ENCODE data around the gene EYA3.

EYA3 gene

DNA sequence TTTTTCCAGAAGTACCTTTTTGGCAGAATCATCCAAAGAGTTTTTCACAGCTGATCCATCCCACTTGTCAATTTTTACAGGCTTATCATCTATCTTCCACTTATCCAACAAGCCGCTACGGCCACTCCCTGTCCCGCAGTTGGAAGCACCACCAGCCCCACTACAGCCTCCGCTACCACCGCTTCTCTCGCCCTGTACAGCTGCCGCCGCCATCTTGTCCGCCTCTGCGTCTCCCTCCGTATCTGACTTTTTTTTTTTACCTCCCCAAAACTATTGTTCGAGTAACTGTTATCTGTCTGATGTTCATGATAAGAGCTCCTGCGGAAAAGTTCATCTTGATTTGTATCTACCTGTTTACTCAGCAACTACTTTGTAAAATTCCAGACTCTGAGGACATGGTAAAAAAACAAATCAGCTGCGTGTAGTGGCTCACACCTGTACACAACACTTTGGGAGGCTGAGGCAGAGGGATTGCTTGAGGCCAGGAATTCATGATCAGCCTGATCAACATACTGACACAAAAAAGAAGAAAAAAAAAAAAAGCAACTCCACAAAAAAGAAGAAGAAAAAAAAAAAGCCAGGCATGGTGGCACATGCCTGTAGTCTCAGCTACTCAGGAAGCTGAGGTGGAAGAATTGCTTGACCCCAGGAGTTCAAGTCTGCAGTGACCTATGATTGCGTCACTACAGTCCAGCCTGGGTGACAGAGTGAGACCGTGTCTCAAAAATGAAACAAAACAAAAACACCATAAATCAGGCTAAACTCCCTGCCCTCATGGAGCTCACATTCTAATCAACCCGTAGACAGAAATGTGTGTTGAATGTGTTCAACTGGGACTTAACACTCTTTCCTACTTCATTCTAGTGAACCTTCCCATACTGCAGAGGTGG is 8.0 kb upstream of the EYA3 start:
- Histone ChIP-seq H3K23ac (ENCODE audit: low read length) (no peak overlapping the region), H3K4me1 (ENCODE audit: control insufficient read depth, low read depth, low read length) (no peaks in the 10 kb centered on the region), H3K36me3 (ENCODE audit: control insufficient read depth, insufficient read depth, low read length) (no peaks in the 10 kb centered on the region), H2AK5ac (ENCODE audit: low read length) (no peak overlapping the region), H3K79me2 (ENCODE audit: control insufficient read depth, insufficient read depth, low read length) (no peaks in the 10 kb centered on the region), H4K5ac (ENCODE audit: low read length) (no peak overlapping the region), H2BK120ac (ENCODE audit: low read depth, low read length) (no peak overlapping the region), H4K8ac (ENCODE audit: low read depth, low read length) (no peak overlapping the region), H2BK15ac (replicated peaks; ENCODE audit: low read depth) (no peak overlapping the region), H3K27me3 (ENCODE audit: insufficient read depth, low read length, poor library complexity) (no peaks in the 10 kb centered on the region), H3K9ac (ENCODE audit: low read length) (no peak overlapping the region), H3K4me2 (ENCODE audit: low read length) (no peak overlapping the region), H3K4me3 (ENCODE audit: low read length) (no peak overlapping the region), H3K4ac (ENCODE audit: low read depth, low read length) (no peak overlapping the region), H2BK5ac (ENCODE audit: low read length) (no peak overlapping the region), H3K79me1 (ENCODE audit: low read length) (no peaks in the 10 kb centered on the region), H3K18ac (ENCODE audit: low read length) (no peak overlapping the region), H3K27ac (ENCODE audit: low read depth, low read length) (no peak overlapping the region), H3K56ac (ENCODE audit: low read length) (no peak overlapping the region)
- no peak for DNase-seq
- WGBS (ENCODE audit: extremely low coverage, insufficient coverage, low lambda C conversion rate): no CpG with 5 or more reads among the region's 17 CpGs

DNA sequence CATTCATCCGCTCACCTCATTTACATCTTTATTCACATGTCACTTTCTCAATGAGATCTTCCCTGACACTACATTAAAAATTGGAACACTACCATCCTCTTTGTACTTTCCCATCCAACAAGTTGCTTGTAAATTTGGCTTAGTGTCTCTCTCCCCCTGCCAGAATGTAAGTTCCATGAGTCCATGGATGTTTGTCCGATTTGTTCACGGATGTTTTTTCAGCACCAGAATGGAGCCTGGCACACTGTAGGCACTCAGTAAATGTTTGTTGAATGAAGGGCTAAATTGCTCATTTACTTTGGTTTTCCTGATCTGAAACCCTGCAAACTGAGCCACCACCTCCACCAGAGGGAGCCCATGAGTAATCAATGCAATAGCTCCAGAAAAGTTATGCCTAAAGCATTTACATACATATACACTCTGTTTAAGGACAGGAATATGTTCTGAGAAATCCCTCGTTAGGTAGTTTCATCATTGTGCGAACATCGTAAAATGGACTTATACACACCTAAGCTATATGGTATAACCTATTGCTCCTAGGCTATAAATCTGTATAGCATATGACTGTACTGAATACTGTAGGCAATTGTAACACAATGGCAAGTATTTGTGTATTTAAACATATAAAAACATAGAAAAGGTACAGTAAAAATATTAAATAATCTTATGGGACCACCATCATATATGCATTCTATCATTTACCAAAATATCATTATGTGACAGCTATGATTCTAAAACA is 2.8 kb upstream of the EYA3 start:
- H3K4me2 ChIP-seq (ENCODE audit: low read length): no peak overlapping the region
- H3K27ac ChIP-seq (ENCODE audit: low read depth, low read length): no peak overlapping the region
- no peak overlapping the region for H4K5ac ChIP-seq (ENCODE audit: low read length)
- H3K18ac ChIP-seq (ENCODE audit: low read length): no peak overlapping the region
- no peaks in the 10 kb centered on the region for H3K36me3 ChIP-seq (ENCODE audit: control insufficient read depth, insufficient read depth, low read length)
- no peak overlapping the region for H3K4me3 ChIP-seq (ENCODE audit: low read length)
- H2BK15ac ChIP-seq (replicated peaks; ENCODE audit: low read depth): no peak overlapping the region
- H3K23ac ChIP-seq (ENCODE audit: low read length): no peak overlapping the region
- no peak overlapping the region for H2BK5ac ChIP-seq (ENCODE audit: low read length)
- H2BK120ac ChIP-seq (ENCODE audit: low read depth, low read length): no peak overlapping the region
- H3K56ac ChIP-seq (ENCODE audit: low read length): no peak overlapping the region
- WGBS (ENCODE audit: extremely low coverage, insufficient coverage, low lambda C conversion rate): 100% methylated on average over 1 of the region's 6 CpGs
- no peak overlapping the region for H3K4ac ChIP-seq (ENCODE audit: low read depth, low read length)
- peak; percentile 61 for DNase-seq
- peaks cover 6% of the 10 kb centered on the region for H3K79me1 ChIP-seq (ENCODE audit: low read length)
- H3K79me2 ChIP-seq (ENCODE audit: control insufficient read depth, insufficient read depth, low read length): peaks cover 11% of the 10 kb centered on the region
- no peaks in the 10 kb centered on the region for H3K27me3 ChIP-seq (ENCODE audit: insufficient read depth, low read length, poor library complexity)
- H3K4me1 ChIP-seq (ENCODE audit: control insufficient read depth, low read depth, low read length): no peaks in the 10 kb centered on the region
- no peak overlapping the region for H3K9ac ChIP-seq (ENCODE audit: low read length)
- H2AK5ac ChIP-seq (ENCODE audit: low read length): no peak overlapping the region
- no peak overlapping the region for H4K8ac ChIP-seq (ENCODE audit: low read depth, low read length)

DNA sequence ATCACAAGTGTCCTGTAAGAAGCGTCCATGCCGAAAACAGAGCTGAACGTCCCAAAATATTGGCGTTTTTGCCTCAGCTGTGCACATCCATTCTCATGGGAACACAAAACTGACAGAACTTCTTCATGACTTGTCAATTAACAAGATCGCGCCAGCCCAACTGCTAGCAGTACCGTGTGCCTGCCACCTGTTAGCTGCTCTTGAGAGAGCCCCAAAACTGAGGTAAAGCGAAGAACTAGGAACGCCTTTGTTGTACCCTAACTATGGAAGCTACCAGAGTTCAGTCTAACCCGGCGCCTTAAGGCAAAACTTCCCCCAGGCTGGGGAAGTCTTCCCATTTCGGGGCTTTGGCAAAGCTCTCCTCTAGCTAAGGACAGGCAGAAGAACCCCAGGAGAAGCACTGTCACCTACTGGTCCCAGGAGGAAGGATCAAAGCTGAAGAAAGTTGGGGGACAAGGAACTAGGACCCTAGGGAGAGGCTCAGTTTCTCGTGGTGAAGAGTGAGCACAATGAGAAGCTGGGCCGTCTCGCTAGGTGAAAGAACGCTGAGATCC is 719 bp downstream of the EYA3 start:
- peak overlapping the region; percentile 69 for H3K4me3 ChIP-seq (ENCODE audit: low read length)
- peak overlapping the region; percentile 76 for H3K4me2 ChIP-seq (ENCODE audit: low read length)
- no peak overlapping the region for H2AK5ac ChIP-seq (ENCODE audit: low read length)
- WGBS (ENCODE audit: extremely low coverage, insufficient coverage, low lambda C conversion rate): no CpG with 5 or more reads among the region's 16 CpGs
- H4K8ac ChIP-seq (ENCODE audit: low read depth, low read length): no peak overlapping the region
- H3K56ac ChIP-seq (ENCODE audit: low read length): peak overlapping the region; percentile 93
- H3K4ac ChIP-seq (ENCODE audit: low read depth, low read length): no peak overlapping the region
- H2BK5ac ChIP-seq (ENCODE audit: low read length): no peak overlapping the region
- H3K27me3 ChIP-seq (ENCODE audit: insufficient read depth, low read length, poor library complexity): no peaks in the 10 kb centered on the region
- H3K79me2 ChIP-seq (ENCODE audit: control insufficient read depth, insufficient read depth, low read length): peaks cover 16% of the 10 kb centered on the region
- no peaks in the 10 kb centered on the region for H3K4me1 ChIP-seq (ENCODE audit: control insufficient read depth, low read depth, low read length)
- H4K5ac ChIP-seq (ENCODE audit: low read length): no peak overlapping the region
- H3K18ac ChIP-seq (ENCODE audit: low read length): no peak overlapping the region
- no peak overlapping the region for H2BK120ac ChIP-seq (ENCODE audit: low read depth, low read length)
- DNase-seq: peak; percentile 49
- no peak overlapping the region for H2BK15ac ChIP-seq (replicated peaks; ENCODE audit: low read depth)
- peak overlapping the region; percentile 24 for H3K27ac ChIP-seq (ENCODE audit: low read depth, low read length)
- H3K79me1 ChIP-seq (ENCODE audit: low read length): peaks cover 7% of the 10 kb centered on the region
- no peaks in the 10 kb centered on the region for H3K36me3 ChIP-seq (ENCODE audit: control insufficient read depth, insufficient read depth, low read length)
- peak overlapping the region; percentile 78 for H3K9ac ChIP-seq (ENCODE audit: low read length)
- no peak overlapping the region for H3K23ac ChIP-seq (ENCODE audit: low read length)

DNA sequence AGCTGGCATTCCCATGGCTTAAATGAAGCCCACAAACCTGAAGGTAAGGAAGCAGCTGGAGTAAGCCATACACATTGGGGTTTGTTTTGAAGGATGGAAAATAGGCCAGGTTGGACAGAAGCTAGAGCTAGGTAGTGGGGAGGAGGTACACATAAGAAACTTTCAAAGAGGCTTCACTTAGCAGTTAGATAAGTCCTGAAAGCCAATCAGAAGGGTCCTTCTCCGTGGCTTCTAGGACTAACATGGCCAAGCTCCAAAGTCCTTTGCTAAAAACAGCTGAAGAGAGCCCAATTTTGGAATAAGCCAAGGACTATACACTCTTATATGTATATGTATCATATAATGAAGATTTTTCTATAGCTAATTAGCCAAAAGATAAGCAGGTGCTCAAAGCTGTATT is 1.8 kb downstream of the EYA3 start:
- Histone ChIP-seq H2BK5ac (ENCODE audit: low read length) (no peak overlapping the region), H3K56ac (ENCODE audit: low read length) (no peak overlapping the region), H3K23ac (ENCODE audit: low read length) (no peak overlapping the region), H4K5ac (ENCODE audit: low read length) (no peak overlapping the region), H2BK120ac (ENCODE audit: low read depth, low read length) (no peak overlapping the region), H3K27me3 (ENCODE audit: insufficient read depth, low read length, poor library complexity) (no peaks in the 10 kb centered on the region), H2AK5ac (ENCODE audit: low read length) (no peak overlapping the region), H2BK15ac (replicated peaks; ENCODE audit: low read depth) (no peak overlapping the region), H3K4me2 (ENCODE audit: low read length) (no peak overlapping the region), H3K4me1 (ENCODE audit: control insufficient read depth, low read depth, low read length) (no peaks in the 10 kb centered on the region), H3K79me2 (ENCODE audit: control insufficient read depth, insufficient read depth, low read length) (peaks cover 16% of the 10 kb centered on the region), H3K27ac (ENCODE audit: low read depth, low read length) (no peak overlapping the region), H3K4ac (ENCODE audit: low read depth, low read length) (no peak overlapping the region), H3K4me3 (ENCODE audit: low read length) (no peak overlapping the region), H3K36me3 (ENCODE audit: control insufficient read depth, insufficient read depth, low read length) (no peaks in the 10 kb centered on the region), H3K18ac (ENCODE audit: low read length) (no peak overlapping the region), H3K9ac (ENCODE audit: low read length) (no peak overlapping the region), H3K79me1 (ENCODE audit: low read length) (peaks cover 7% of the 10 kb centered on the region), H4K8ac (ENCODE audit: low read depth, low read length) (no peak overlapping the region)
- no peak for DNase-seq
- no CpG with 5 or more reads among the region's 1 CpG for WGBS (ENCODE audit: extremely low coverage, insufficient coverage, low lambda C conversion rate)

DNA sequence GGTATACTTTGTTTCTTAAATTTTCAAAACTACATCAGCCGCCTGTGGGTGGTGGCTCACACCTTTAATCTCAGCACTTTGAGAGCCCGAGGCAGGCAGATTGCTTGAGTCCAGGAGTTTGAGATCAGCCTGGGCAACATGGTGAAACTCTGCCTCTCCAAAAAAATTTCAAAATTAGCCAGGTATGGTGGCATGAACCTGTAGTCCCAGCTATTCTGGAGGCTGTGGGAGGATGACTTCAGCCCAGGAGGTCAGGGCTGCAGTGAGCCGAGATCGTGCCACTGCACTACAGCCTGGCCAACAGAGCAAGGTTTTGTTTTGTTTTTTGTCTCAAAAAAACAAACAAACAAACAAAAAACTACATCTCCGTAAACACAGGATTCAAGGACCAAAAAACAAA is 3.3 kb downstream of the EYA3 start:
- no peak overlapping the region for H3K56ac ChIP-seq (ENCODE audit: low read length)
- no peak overlapping the region for H3K27ac ChIP-seq (ENCODE audit: low read depth, low read length)
- H3K4me3 ChIP-seq (ENCODE audit: low read length): no peak overlapping the region
- H3K4me2 ChIP-seq (ENCODE audit: low read length): no peak overlapping the region
- no peak overlapping the region for H2AK5ac ChIP-seq (ENCODE audit: low read length)
- no peak overlapping the region for H3K18ac ChIP-seq (ENCODE audit: low read length)
- no peak overlapping the region for H3K9ac ChIP-seq (ENCODE audit: low read length)
- peaks cover 16% of the 10 kb centered on the region for H3K79me2 ChIP-seq (ENCODE audit: control insufficient read depth, insufficient read depth, low read length)
- H3K79me1 ChIP-seq (ENCODE audit: low read length): peaks cover 7% of the 10 kb centered on the region
- no peak overlapping the region for H4K5ac ChIP-seq (ENCODE audit: low read length)
- no peaks in the 10 kb centered on the region for H3K4me1 ChIP-seq (ENCODE audit: control insufficient read depth, low read depth, low read length)
- no peak overlapping the region for H3K4ac ChIP-seq (ENCODE audit: low read depth, low read length)
- no peak for DNase-seq
- no peak overlapping the region for H2BK5ac ChIP-seq (ENCODE audit: low read length)
- H4K8ac ChIP-seq (ENCODE audit: low read depth, low read length): no peak overlapping the region
- H2BK15ac ChIP-seq (replicated peaks; ENCODE audit: low read depth): no peak overlapping the region
- H3K27me3 ChIP-seq (ENCODE audit: insufficient read depth, low read length, poor library complexity): no peaks in the 10 kb centered on the region
- no peak overlapping the region for H3K23ac ChIP-seq (ENCODE audit: low read length)
- no CpG with 5 or more reads among the region's 5 CpGs for WGBS (ENCODE audit: extremely low coverage, insufficient coverage, low lambda C conversion rate)
- H3K36me3 ChIP-seq (ENCODE audit: control insufficient read depth, insufficient read depth, low read length): no peaks in the 10 kb centered on the region
- no peak overlapping the region for H2BK120ac ChIP-seq (ENCODE audit: low read depth, low read length)
